GM12873 (cell line): ENCODE data around the gene ARMC9.

Experiments
- TF ChIP-seq, protein P1 (sequence below): IDR thresholded peaks from 2 replicates; pipeline ENCODE4 v1.5.1; 2012; ENCODE audit warnings: low read depth, mild to moderate bottlenecking, moderate library complexity, low read length, control low read depth; ENCODE audit not compliant: insufficient read depth; ENCODE audit errors: missing control alignments

Gene ARMC9

DNA sequence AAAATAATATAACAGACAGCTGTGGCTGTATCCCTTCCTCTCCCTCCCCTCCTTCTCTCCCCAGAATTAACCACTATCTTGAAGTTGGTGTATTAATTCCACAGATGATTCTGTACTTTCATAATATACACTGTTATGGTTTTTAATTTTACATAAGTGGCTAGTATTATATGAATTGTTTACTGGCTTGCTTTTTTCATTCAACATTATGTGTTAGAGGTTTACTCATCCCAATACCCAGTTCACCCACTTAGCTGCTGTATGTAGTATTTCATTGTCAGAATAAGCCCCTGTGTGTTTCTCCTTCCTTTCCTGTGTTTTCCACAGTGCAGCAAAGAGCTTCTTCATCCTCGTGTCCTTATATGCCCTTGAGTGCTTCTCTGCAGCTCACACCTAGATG, 121.4 kb downstream of the ARMC9 start:
- TF ChIP-seq, protein P1, sequence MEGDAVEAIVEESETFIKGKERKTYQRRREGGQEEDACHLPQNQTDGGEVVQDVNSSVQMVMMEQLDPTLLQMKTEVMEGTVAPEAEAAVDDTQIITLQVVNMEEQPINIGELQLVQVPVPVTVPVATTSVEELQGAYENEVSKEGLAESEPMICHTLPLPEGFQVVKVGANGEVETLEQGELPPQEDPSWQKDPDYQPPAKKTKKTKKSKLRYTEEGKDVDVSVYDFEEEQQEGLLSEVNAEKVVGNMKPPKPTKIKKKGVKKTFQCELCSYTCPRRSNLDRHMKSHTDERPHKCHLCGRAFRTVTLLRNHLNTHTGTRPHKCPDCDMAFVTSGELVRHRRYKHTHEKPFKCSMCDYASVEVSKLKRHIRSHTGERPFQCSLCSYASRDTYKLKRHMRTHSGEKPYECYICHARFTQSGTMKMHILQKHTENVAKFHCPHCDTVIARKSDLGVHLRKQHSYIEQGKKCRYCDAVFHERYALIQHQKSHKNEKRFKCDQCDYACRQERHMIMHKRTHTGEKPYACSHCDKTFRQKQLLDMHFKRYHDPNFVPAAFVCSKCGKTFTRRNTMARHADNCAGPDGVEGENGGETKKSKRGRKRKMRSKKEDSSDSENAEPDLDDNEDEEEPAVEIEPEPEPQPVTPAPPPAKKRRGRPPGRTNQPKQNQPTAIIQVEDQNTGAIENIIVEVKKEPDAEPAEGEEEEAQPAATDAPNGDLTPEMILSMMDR, result no peak

DNA sequence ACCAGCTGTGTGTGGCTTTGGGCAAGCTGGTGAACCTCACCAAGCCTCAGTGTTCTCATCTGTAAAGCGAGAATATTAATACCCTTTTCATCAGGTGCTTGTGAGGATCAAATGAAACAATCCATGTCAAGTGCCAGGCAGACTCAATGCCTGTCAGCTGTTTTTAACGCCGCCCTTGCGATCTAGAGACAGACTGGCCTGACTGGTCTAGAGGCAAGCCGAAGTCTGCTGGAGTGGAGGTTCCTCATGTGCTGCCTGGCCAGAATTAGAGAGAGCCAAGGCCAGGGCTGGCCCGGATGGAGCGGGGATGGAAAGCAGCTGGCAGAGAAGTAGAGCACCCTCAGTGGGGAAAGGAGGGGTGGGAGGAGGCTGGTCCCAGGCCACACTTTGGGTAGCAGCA, 122.6 kb downstream of the ARMC9 start:
- TF ChIP-seq, protein P1, result no peak

DNA sequence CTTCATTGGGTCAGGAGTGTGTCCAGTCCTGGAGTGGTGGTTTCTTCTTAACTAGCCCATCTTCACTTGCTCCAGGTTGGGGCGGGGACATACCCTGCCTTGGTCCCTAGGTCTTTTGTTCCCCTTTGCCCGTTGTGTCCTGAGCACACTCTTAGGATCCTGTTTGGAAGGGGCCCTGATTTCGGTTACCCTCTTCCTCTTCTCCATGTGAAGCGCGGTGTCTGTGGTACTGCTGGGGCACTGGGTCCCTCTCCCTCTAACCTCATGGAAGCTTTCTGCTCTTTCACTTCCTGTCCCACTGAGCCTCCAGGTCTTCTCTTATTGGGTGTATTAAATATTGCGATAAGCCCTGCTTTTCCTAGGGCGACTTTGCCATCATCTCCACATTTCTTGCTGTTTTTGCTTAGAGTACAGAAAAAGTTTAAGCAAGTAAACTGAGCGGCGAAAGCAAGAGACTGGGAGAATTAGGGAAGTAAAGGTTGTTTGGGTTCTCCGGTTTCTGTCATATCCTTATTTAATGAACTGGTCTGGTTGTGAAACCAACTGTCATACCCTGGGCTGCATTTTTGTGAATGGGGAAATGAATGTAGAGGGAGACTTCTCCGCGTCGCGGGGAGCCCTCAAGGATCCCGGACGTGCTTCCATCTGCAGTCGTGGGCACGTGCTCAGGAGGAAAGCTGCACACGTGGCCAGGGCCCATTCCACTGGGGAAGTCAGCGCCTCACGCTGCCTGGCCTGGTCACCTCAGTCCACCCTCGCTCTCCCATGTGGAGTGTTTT, 123.3 kb downstream of the ARMC9 start:
- TF ChIP-seq, protein P1, result no peak

DNA sequence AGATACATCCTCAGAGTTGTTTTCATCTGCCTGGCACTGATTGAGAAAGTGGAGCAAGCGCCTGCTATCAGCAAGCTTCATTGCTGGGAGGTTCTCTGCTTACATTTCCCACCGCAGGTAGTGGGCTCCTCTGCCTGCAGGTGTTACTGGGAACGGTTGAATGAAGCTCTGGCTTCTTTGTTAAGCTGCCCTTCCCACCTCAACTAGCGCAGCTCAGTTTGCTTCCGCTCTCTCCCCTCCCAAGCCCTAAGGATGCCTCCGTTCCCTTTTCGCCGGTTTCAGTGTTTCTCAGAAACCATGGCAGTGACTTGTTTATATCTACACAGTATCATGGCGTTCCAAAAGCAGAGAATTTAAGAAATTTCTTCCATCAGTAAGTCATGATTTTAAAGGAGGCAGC, 124.9 kb downstream of the ARMC9 start:
- TF ChIP-seq, protein P1, result no peak

DNA sequence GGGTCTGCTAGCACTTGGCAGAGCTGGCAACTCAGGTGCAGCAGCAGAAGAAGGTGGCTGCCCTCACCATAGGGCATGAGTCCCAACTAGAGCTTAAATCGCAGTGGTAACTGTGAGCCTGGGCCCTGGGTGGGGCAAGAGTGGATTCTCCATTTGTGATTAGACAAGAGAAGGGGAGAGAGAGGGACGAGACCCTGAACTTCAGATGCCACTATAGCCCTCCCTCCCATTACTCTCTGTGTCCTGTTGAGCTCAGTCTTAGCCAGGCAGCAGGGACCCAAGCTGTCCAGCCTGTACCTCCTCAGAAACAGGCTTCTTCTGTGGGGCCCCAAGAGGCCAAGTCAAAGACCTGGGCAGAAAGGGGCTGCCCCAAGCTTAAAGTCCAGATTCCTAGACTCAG, 127.4 kb downstream of the ARMC9 start:
- TF ChIP-seq, protein P1, result no peak

DNA sequence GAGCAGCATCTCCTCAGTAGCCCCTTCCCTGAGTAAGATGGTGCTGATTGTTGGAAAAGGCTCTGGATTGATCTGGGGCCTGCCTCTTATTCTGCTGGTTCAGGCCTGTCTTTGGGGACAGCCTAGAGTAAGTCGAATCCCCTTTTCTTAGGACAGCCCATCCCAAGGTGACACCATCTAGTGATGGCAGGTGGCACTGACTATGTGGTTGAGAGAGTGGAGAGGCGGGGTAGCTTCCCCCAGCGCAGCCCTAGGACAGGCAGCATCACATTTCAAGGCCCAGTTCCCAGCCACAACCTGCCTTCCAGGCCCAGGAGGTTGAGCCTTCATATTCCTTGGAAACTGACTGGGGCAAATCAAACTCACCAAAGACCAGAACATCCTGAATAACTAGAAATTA, 128.0 kb downstream of the ARMC9 start:
- TF ChIP-seq, protein P1, result no peak

DNA sequence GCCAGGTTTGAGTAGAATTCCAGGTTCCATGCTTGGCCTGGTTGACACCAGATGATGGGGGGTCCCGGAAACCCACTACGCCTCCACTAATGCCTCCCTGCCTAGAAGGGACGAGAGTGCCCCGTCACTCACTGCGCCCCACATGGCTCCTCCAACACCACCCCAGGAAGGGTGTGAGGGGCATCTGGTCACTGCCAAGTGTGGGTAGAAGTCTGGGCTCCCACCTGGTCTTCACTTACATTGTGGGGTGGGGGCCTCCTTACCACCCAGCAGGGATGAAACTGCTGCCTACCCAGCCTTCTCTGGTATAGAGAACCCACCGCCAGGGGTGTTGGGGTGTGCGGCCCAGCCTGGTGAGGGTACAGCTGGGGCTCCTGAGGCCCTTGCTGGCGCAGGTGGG, 131.9 kb downstream of the ARMC9 start:
- TF ChIP-seq, protein P1, result no peak
